DOHH2 (cell line): Measurements from ENCODE around the gene PCDHA10.
"Not testable (repeated sequence)": the region's sequence is repeated elsewhere in the genome, so short reads cannot be mapped to it uniquely, and the experiment has no call there.

Experiments used
- H3F3A ChIP-seq: fragments of 200-600 bp; sonication (generic), shearing (Covaris generic); 2 replicates; pipeline ENCODE4 v1.6.0; 2016; ENCODE audit warnings: antibody characterized with exemption, mild to moderate bottlenecking; ENCODE audit not compliant: control insufficient read depth, insufficient read depth
- H3K27ac ChIP-seq: fragments of 200-600 bp; sonication (generic); 2 replicates; pipeline ENCODE4 v1.5.1; 2014; ENCODE audit warnings: low read depth, mild to moderate bottlenecking, low read length, moderate library complexity
- H3K27me3 ChIP-seq: fragments of 200-600 bp; sonication (generic); 2 replicates; pipeline ENCODE4 v1.6.1; 2014; ENCODE audit warnings: mild to moderate bottlenecking, low read length, mixed read lengths; ENCODE audit not compliant: control insufficient read depth
- H3K36me3 ChIP-seq: fragments of 200-600 bp; sonication (generic); 2 replicates; pipeline ENCODE4 v1.6.1; 2014; ENCODE audit warnings: mild to moderate bottlenecking, low read length, moderate library complexity, mixed read lengths; ENCODE audit not compliant: control insufficient read depth
- H3K4me1 ChIP-seq: fragments of 200-600 bp; sonication (generic); 2 replicates; pipeline ENCODE4 v1.6.1; 2014; ENCODE audit warnings: mild to moderate bottlenecking, low read length, mixed read lengths; ENCODE audit not compliant: control insufficient read depth
- H3K4me2 ChIP-seq: fragments of 200-600 bp; sonication (generic); 2 replicates; pipeline ENCODE4 v1.6.0; 2014; ENCODE audit warnings: mild to moderate bottlenecking, low read length, moderate library complexity
- H3K4me3 ChIP-seq: fragments of 200-600 bp; sonication (generic); 2 replicates; pipeline ENCODE4 v1.5.1; 2014; ENCODE audit warnings: mild to moderate bottlenecking, low read length, mixed read lengths
- H3K79me2 ChIP-seq: fragments of 200-600 bp; sonication (generic); 2 replicates; pipeline ENCODE4 v1.6.1; 2014; ENCODE audit warnings: mild to moderate bottlenecking, low read length, mixed read lengths; ENCODE audit not compliant: control insufficient read depth
- H3K9me2 ChIP-seq: fragments of 200-600 bp; sonication (generic); replicated peaks from 2 replicates; pipeline ENCODE4 v1.6.1; 2014; ENCODE audit warnings: mild to moderate bottlenecking, low read length, mixed read lengths; ENCODE audit not compliant: control insufficient read depth
- H3K9me3 ChIP-seq: fragments of 200-600 bp; sonication (generic); 2 replicates; pipeline ENCODE4 v1.6.1; 2014; ENCODE audit warnings: antibody characterized with exemption, low read length, mixed read lengths; ENCODE audit not compliant: control insufficient read depth, insufficient read depth
- H4K20me1 ChIP-seq: fragments of 200-600 bp; sonication (generic); 2 replicates; pipeline ENCODE4 v1.6.0; 2014; ENCODE audit warnings: low read depth, mild to moderate bottlenecking, antibody characterized with exemption, low read length, moderate library complexity; ENCODE audit not compliant: control insufficient read depth, insufficient read depth
- EZH2phosphoT487 ChIP-seq: fragments of 200-600 bp; sonication (generic); IDR thresholded peaks from 2 replicates; pipeline ENCODE4 v1.6.1; 2017; ENCODE audit warnings: borderline replicate concordance, mild to moderate bottlenecking, antibody characterized with exemption, low read length, moderate library complexity, mixed read lengths
- TF ChIP-seq, protein P1 (sequence below): fragments of 200-600 bp; sonication (generic); IDR thresholded peaks from one replicate; pipeline ENCODE4 v1.5.1; 2014; ENCODE audit warnings: antibody characterized with exemption, mild to moderate bottlenecking, low read depth, low read length; ENCODE audit not compliant: poor library complexity, severe bottlenecking

Gene PCDHA10

DNA sequence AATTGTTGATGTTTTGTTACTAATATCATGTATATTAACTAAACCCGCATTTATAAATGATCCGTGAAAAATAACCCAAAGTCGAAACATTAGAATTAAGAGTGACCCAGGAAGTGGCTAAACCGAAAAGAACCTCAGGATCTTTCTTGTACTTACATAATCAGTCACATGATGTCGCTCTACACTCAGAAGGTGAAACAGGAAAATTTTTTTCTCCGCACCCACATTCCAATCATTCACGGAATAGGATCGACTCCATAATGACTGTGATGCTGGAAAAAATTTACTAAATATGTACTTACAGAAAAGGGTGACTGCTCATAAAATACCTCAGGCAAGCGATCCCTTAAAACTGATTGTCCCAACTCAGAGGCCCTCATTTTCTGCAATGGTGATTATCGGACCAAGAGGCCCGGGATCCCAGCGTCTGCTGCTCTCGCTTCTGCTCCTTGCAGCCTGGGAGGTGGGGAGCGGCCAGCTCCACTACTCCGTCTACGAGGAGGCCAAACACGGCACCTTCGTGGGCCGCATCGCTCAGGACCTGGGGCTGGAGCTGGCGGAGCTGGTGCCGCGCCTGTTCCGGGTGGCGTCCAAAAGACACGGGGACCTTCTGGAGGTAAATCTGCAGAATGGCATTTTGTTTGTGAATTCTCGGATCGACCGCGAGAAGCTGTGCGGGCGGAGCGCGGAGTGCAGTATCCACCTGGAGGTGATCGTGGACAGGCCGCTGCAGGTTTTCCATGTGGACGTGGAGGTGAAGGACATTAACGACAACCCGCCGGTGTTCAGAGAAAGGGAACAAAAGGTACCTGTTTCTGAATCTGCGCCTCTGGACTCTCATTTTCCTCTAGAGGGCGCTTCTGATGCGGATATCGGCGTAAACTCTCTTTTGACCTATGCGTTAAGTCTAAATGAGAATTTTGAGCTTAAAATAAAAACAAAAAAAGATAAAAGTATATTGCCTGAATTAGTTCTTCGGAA is 19.7 kb downstream of the PCDHA10 start, which contains the start of gene PCDHA12:
Gene PCDHA12, plus strand, starts transcription at position 224 of the 981 bp plus-strand sequence. Its CDS starts 165 bp downstream, at position 389.
- Histone ChIP-seq H3K27ac (no peak within 1 kb of the TSS), H3K4me3 (no peak within 1 kb of the TSS), H3K79me2 (no peaks in the 10 kb centered on the region), H3F3A (no peaks in the 10 kb centered on the region), H3K4me1 (no peaks in the 10 kb centered on the region), H3K27me3 (no peaks in the 10 kb centered on the region), H3K36me3 (no peaks in the 10 kb centered on the region), H3K9me3 (no peaks in the 10 kb centered on the region; the same call in 1 of the 2 replicates), H4K20me1 (no peaks in the 10 kb centered on the region), H3K4me2 (no peak within 1 kb of the TSS), H3K9me2 (no peaks in the 10 kb centered on the region)
- TF ChIP-seq EZH2phosphoT487 = no peak
- TF ChIP-seq, protein P1, sequence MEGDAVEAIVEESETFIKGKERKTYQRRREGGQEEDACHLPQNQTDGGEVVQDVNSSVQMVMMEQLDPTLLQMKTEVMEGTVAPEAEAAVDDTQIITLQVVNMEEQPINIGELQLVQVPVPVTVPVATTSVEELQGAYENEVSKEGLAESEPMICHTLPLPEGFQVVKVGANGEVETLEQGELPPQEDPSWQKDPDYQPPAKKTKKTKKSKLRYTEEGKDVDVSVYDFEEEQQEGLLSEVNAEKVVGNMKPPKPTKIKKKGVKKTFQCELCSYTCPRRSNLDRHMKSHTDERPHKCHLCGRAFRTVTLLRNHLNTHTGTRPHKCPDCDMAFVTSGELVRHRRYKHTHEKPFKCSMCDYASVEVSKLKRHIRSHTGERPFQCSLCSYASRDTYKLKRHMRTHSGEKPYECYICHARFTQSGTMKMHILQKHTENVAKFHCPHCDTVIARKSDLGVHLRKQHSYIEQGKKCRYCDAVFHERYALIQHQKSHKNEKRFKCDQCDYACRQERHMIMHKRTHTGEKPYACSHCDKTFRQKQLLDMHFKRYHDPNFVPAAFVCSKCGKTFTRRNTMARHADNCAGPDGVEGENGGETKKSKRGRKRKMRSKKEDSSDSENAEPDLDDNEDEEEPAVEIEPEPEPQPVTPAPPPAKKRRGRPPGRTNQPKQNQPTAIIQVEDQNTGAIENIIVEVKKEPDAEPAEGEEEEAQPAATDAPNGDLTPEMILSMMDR = no peak

DNA sequence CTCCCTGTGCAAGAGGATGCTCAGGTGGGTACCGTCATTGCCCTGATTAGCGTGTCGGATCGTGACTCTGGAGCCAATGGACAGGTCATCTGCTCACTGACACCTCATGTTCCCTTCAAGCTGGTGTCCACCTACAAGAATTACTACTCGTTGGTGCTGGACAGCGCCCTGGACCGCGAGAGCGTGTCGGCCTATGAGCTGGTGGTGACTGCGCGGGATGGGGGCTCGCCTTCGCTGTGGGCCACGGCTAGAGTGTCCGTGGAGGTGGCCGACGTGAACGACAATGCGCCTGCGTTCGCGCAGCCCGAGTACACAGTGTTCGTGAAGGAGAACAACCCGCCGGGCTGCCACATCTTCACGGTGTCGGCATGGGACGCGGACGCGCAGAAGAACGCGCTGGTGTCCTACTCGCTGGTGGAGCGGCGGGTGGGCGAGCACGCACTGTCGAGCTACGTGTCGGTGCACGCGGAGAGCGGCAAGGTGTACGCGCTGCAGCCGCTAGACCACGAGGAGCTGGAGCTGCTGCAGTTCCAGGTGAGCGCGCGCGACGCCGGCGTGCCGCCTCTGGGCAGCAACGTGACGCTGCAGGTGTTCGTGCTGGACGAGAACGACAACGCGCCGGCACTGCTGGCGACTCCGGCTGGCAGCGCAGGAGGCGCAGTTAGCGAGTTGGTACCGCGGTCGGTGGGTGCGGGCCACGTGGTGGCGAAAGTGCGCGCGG is 21.0 kb downstream of the PCDHA10 start:
- H3K9me2 ChIP-seq, H3K4me3 ChIP-seq, H3K4me2 ChIP-seq, H3K36me3 ChIP-seq, H3F3A ChIP-seq, H3K4me1 ChIP-seq, H3K9me3 ChIP-seq, H3K79me2 ChIP-seq, H3K27ac ChIP-seq, H4K20me1 ChIP-seq, H3K27me3 ChIP-seq: not testable (repeated sequence)

DNA sequence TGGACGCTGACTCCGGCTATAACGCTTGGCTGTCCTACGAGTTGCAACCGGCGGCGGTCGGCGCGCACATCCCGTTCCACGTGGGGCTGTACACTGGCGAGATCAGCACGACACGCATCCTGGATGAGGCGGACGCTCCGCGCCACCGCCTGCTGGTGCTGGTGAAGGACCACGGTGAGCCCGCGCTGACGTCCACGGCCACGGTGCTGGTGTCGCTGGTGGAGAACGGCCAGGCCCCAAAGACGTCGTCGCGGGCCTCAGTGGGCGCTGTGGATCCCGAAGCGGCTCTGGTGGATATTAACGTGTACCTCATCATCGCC is 21.5 kb downstream of the PCDHA10 start:
- Histone ChIP-seq H3K36me3 (no peaks in the 10 kb centered on the region), H3F3A (no peaks in the 10 kb centered on the region), H3K4me2 (no peak overlapping the region), H3K9me3 (no peaks in the 10 kb centered on the region; the same call in 1 of the 2 replicates), H3K4me3 (no peak overlapping the region), H3K27ac (no peak overlapping the region), H3K4me1 (no peaks in the 10 kb centered on the region), H3K79me2 (no peaks in the 10 kb centered on the region), H4K20me1 (no peaks in the 10 kb centered on the region), H3K9me2 (no peaks in the 10 kb centered on the region), H3K27me3 (no peaks in the 10 kb centered on the region)
- TF ChIP-seq, protein P1 = no peak
- TF ChIP-seq EZH2phosphoT487 = no peak
